Lower leg skin (tissue), 3 donors: ENCODE results near the gene ZYX.

Source experiments
- POLR2A ChIP-seq, 2 donors: fragments of 450-650 bp; IDR thresholded peaks; one replicate each; pipeline ENCODE4 v1.6.1; 2016 to 2017; ENCODE audit warnings: antibody characterized with exemption in 2 of 2, mild to moderate bottlenecking in 1 of 2, moderate library complexity in 1 of 2
- TF ChIP-seq, protein P1 (sequence below), 3 donors: fragments of 450-650 bp; IDR thresholded peaks; one replicate each; pipeline ENCODE4 v1.5.1; 2016; ENCODE audit warnings: antibody characterized with exemption in 3 of 3, mild to moderate bottlenecking in 3 of 3, moderate library complexity in 2 of 3

DNA sequence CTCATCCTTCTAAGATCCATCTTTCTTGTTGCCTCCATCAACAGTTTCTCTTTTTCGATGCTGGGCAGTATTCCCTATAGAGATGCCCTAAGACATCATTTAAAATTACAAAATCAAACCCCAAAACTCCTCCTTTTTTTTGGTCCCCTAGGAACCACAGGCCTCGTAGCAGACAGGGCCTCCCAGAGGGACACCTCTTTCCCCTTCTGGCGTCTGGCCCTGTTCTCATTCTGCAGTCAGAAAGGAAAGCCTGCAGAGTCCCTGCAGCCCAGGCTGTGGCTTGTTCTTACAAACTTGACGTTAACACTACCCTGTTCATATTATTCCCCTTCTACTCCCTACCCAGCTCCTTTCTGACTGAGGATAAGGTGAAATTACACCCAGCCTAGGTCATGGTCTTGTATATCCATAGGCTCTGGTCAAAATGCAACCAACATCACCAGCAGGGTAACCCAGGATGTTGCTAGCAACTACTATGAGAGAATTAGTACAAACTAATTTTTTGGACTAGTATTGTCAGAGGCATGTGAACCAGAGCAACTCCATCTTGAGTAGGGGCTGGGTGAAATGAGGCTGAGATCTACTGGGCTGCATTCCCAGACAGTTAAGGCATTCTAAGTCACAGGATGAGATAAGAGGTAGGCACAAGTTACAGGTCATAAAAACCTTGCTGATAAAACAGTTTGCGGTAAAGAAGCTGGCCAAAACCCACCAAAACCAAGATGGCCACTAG lies 31.0 kb downstream of the ZYX start:
- TF ChIP-seq, protein P1, sequence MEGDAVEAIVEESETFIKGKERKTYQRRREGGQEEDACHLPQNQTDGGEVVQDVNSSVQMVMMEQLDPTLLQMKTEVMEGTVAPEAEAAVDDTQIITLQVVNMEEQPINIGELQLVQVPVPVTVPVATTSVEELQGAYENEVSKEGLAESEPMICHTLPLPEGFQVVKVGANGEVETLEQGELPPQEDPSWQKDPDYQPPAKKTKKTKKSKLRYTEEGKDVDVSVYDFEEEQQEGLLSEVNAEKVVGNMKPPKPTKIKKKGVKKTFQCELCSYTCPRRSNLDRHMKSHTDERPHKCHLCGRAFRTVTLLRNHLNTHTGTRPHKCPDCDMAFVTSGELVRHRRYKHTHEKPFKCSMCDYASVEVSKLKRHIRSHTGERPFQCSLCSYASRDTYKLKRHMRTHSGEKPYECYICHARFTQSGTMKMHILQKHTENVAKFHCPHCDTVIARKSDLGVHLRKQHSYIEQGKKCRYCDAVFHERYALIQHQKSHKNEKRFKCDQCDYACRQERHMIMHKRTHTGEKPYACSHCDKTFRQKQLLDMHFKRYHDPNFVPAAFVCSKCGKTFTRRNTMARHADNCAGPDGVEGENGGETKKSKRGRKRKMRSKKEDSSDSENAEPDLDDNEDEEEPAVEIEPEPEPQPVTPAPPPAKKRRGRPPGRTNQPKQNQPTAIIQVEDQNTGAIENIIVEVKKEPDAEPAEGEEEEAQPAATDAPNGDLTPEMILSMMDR (IDR thresholded peaks at IDR 0.05), result no peak
- TF ChIP-seq POLR2A (IDR thresholded peaks at IDR 0.05), result no peak
